Measurements from ENCODE around the gene PTPRG.

- TF ChIP-seq EZH2phosphoT487 (IDR thresholded peaks at IDR 0.05; ENCODE audit: insufficient read depth, low read depth) (no peak), EZH2 (IDR thresholded peaks at IDR 0.05; ENCODE audit: insufficient read depth, poor library complexity, severe bottlenecking) (no peak)
Observed at GRCh38 chr3:61765157-61765876, 203.9 kb downstream of the PTPRG start.

All from GM23248 (cell line).